Measurements from ENCODE around the gene SV2C. TPM values are rescaled to one million over a fixed set of nuclear protein-coding genes. Genes with fewer than 3 reads are reported as not detected.

SV2C gene
- polyA plus RNA-seq, 3 donors, result 0.01 to 0.02 TPM; not detected in 1

DNA sequence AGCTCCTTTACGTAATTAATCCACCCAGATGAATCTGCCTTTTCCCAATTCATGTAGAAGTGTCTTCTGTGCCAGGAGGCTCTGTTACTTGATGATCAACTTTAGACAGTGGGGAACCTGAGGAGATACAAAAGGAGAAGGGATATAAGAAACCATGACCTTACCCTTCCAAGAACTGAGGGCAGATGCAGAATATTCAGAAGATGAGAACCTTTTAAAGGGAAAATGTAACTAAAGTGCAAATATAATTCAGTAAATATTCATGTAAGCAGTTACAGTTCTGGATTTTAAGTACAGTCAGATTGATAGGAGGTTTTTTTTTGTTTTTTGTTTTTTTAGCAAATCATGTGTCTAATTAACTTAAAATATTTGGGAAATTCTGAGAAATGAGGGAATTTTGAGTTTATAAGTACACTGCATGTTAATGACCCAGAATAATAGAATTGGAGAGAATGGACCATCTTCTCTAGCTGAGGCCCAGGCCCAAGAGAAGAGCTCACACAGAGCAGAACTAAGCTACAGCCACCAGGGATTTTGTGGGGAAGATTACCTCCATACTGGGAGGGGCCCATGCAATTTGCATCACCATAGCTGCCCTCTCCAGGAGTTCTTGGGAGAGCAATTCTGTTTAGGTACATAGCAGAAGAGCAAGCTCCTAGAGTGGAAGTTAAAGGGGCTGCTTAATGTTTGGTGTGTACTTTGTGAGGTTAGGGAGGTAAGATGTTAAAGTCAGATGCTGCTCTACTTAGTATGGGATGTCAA, 61.5 kb downstream of the SV2C start:
- Histone ChIP-seq H3K79me2 (ENCODE audit: insufficient read depth, low read length) (no peaks in the 10 kb centered on the region), H3K27me3 (ENCODE audit: control insufficient read depth in 2 of 2, insufficient read depth in 2 of 2, low read length in 2 of 2) (no peaks in the 10 kb centered on the region), H3K36me3 (replicated peaks in 1 of 2; ENCODE audit: control insufficient read depth in 1 of 2, insufficient read depth in 2 of 2, low read length in 2 of 2) (no peaks in the 10 kb centered on the region), H3K27ac (ENCODE audit: low read depth in 1 of 2, low read length in 2 of 2) (no peak overlapping the region), H3K4me3 (replicated peaks in 1 of 3; ENCODE audit: low read depth in 2 of 3, low read length in 3 of 3) (no peak overlapping the region), H3K4me2 (replicated peaks; ENCODE audit: extremely low read depth, low read length, poor library complexity, severe bottlenecking) (no peak overlapping the region), H4K20me1 (ENCODE audit: insufficient read depth, low read length) (no peaks in the 10 kb centered on the region), H2AFZ (ENCODE audit: insufficient read depth, low read depth, low read length, poor library complexity, severe bottlenecking) (no peak overlapping the region), H3K9ac (ENCODE audit: insufficient read depth, low read length, poor library complexity, severe bottlenecking) (no peak overlapping the region), H3K4me1 (ENCODE audit: control insufficient read depth in 1 of 2, insufficient read depth in 2 of 2, low read length in 2 of 2) (no peaks in the 10 kb centered on the region), H3K9me3 (replicated peaks in 1 of 2; ENCODE audit: control insufficient read depth in 1 of 2, insufficient read depth in 1 of 2, low read length in 2 of 2) (no peaks in the 10 kb centered on the region)
- H3K27me3 Mint-ChIP-seq (ENCODE audit: low read depth in 3 of 3), result peaks cover 2 to 5% (median 3%) of the 10 kb centered on the region in 3 donors
- H3K36me3 Mint-ChIP-seq, result no peaks in the 10 kb centered on the region
- H3K4me1 Mint-ChIP-seq, result peaks cover 3% of the 10 kb centered on the region
- no CpG with 5 or more reads among the region's 1 CpG for WGBS (ENCODE audit: insufficient coverage)
- H3K4me3 Mint-ChIP-seq, result no peak overlapping the region
- DNase-seq, result no peak
- H3K9me3 Mint-ChIP-seq, result peaks cover 0 to 2% (median 0%) of the 10 kb centered on the region in 7 donors
- TF ChIP-seq CTCF (IDR thresholded peaks at IDR 0.05), result no peak
- no peak overlapping the region for H3K27ac Mint-ChIP-seq
- intact Hi-C loops (cut with micrococcal nuclease), result no loop called here

DNA sequence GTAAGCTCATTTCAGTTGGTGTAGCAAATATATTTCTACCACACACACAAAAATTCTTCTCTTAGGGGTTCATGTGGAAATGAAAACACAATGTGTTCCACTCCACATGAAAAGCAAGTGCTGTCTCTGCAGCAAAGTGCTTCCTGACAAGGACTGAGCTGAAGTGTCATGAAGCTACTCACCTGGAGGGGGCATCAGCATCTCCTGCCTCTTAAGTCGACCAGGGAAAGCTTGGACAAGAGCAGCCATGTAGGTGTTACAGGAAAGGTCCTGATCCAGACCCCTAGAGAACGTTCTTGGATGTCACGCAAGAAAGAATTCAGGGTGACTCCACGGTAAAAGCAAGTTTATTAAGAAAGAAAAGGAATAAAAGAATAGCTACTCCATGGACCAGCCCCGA, 62.8 kb downstream of the SV2C start:
- no peaks in the 10 kb centered on the region for H3K27me3 ChIP-seq (ENCODE audit: control insufficient read depth in 2 of 2, insufficient read depth in 2 of 2, low read length in 2 of 2)
- TF ChIP-seq CTCF (IDR thresholded peaks at IDR 0.05), result no peak
- Mint-ChIP-seq H3K36me3 (no peaks in the 10 kb centered on the region), H3K27me3 (ENCODE audit: low read depth in 3 of 3) (peaks cover 2 to 5% (median 3%) of the 10 kb centered on the region in 3 donors), H3K27ac (no peak overlapping the region), H3K4me1 (peaks cover 3% of the 10 kb centered on the region), H3K9me3 (peaks cover 0 to 3% (median 0%) of the 10 kb centered on the region in 7 donors), H3K4me3 (no peak overlapping the region)
- no peaks in the 10 kb centered on the region for H4K20me1 ChIP-seq (ENCODE audit: insufficient read depth, low read length)
- DNase-seq, result peak in 1 of 3 donors; percentile 15
- WGBS (ENCODE audit: insufficient coverage), result 33% methylated on average over 1 of the region's 5 CpGs
- no peaks in the 10 kb centered on the region for H3K9me3 ChIP-seq (replicated peaks in 1 of 2; ENCODE audit: control insufficient read depth in 1 of 2, insufficient read depth in 1 of 2, low read length in 2 of 2)
- no peak overlapping the region for H2AFZ ChIP-seq (ENCODE audit: insufficient read depth, low read depth, low read length, poor library complexity, severe bottlenecking)
- no peaks in the 10 kb centered on the region for H3K4me1 ChIP-seq (ENCODE audit: control insufficient read depth in 1 of 2, insufficient read depth in 2 of 2, low read length in 2 of 2)
- H3K27ac ChIP-seq (ENCODE audit: low read depth in 1 of 2, low read length in 2 of 2), result no peak overlapping the region
- intact Hi-C loops (cut with micrococcal nuclease), result no loop called here
- no peaks in the 10 kb centered on the region for H3K79me2 ChIP-seq (ENCODE audit: insufficient read depth, low read length)
- H3K36me3 ChIP-seq (replicated peaks in 1 of 2; ENCODE audit: control insufficient read depth in 1 of 2, insufficient read depth in 2 of 2, low read length in 2 of 2), result no peaks in the 10 kb centered on the region
- H3K4me3 ChIP-seq (replicated peaks in 1 of 3; ENCODE audit: low read depth in 2 of 3, low read length in 3 of 3), result no peak overlapping the region
- no peak overlapping the region for H3K9ac ChIP-seq (ENCODE audit: insufficient read depth, low read length, poor library complexity, severe bottlenecking)
- H3K4me2 ChIP-seq (replicated peaks; ENCODE audit: extremely low read depth, low read length, poor library complexity, severe bottlenecking), result no peak overlapping the region

All from CD14-positive monocyte (primary cell).